Thyroid gland (tissue), 4 donors: Measurements from ENCODE around the gene ABHD2. TPM values are rescaled to one million over a fixed set of nuclear protein-coding genes. Genes with fewer than 3 reads are reported as not detected.

Experiments used
- DNase-seq, 2 donors: peaks; one replicate each; pipeline ENCODE4 v3.0.0-alpha.2; 2019
- H3K27ac ChIP-seq, 3 donors: fragments of 200-600 bp; sonication (generic); 1 replicate in 2 of 3; 2 replicates in 1 of 3; pipeline ENCODE4 v1.5.1; 2016 to 2019; ENCODE audit warnings: mild to moderate bottlenecking in 1 of 3, moderate library complexity in 1 of 3
- H3K27me3 ChIP-seq: fragments of 200-600 bp; sonication (generic); one replicate; pipeline ENCODE4 v1.5.1; 2019
- H3K36me3 ChIP-seq, 2 donors: fragments of 200-600 bp; sonication (generic); one replicate each; pipeline ENCODE4 v1.5.1; 2016 to 2019
- H3K4me1 ChIP-seq, 2 donors: fragments of 200-600 bp; sonication (generic); one replicate each; pipeline ENCODE4 v1.5.1; 2017 to 2019
- H3K4me3 ChIP-seq, 3 donors: fragments of 200-600 bp; sonication (generic); replicated peaks in 1 of 3; 1 replicate in 2 of 3; 2 replicates in 1 of 3; pipeline ENCODE4 v1.5.1; 2016; ENCODE audit warnings: mild to moderate bottlenecking in 1 of 3
- H3K9me3 ChIP-seq: fragments of 200-600 bp; sonication (generic); one replicate; pipeline ENCODE4 v1.5.1; 2017
- CTCF ChIP-seq, 6 experiments: fragments of 200-600 bp in 3 of 6; fragments of 450-650 bp in 3 of 6; sonication (generic) in 3 of 6; IDR thresholded peaks; one replicate each; pipeline ENCODE4 v1.5.1; 2016 to 2019; ENCODE audit warnings: antibody characterized with exemption in 6 of 6, mild to moderate bottlenecking in 2 of 6, inconsistent platforms in 1 of 6, moderate library complexity in 1 of 6
- POLR2A ChIP-seq, 2 donors: fragments of 450-650 bp; IDR thresholded peaks; one replicate each; pipeline ENCODE4 v1.6.1; 2017; ENCODE audit warnings: antibody characterized with exemption in 2 of 2, mild to moderate bottlenecking in 2 of 2, moderate library complexity in 1 of 2
- WGBS, 2 donors: methylation state at CpG; one replicate each; pipeline ENCODE4 v1.1.5; 2017; 5-methylcytosine and 5-hydroxymethylcytosine counted together
- intact Hi-C: fragments of 100-400 bp; cut with DNase I; formaldehyde crosslinking; loops from one replicate; pipeline ENCODE4 v1.15.1; 2023
- total RNA-seq, 4 donors: library from RNA; depleted of rRNA; stranded (reverse); fragments of >200 nt; gene quantifications; one replicate each; pipeline ENCODE4 v1.2.3, GENCODE V29; 2016

ABHD2 gene
- total RNA-seq, 4 donors from 2014 or later, result 52.0 to 74.4 (median 66.2) TPM

DNA sequence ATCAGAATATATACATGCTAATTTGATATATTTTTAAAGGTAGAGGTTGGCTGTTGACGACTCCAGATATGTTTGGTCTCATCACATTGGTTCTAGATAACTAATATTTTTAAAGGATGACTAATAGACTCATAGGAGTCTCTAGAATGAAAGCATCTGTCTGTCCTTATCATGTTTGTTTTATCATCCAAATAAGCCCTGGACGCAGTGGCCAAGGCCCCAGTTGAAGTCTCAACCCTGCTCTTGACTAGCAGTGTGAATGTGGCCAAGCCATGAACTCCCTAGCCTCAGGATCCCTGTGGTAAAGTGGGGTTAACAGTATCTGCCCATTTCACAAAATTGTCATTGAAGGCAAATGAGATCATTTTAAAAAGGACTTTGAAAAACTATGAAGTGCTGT, 53.6 kb downstream of the ABHD2 start:
- peak overlapping the region in 1 of 3 donors; percentile 44 for H3K27ac ChIP-seq
- no peak for DNase-seq
- no peaks in the 10 kb centered on the region for H3K36me3 ChIP-seq
- intact Hi-C loops, result no loop called here
- H3K4me1 ChIP-seq, result peaks cover 10 to 34% of the 10 kb centered on the region in 2 donors
- H3K4me3 ChIP-seq, result no peak overlapping the region
- no peak for TF ChIP-seq POLR2A (IDR thresholded peaks at IDR 0.05)
- no peak for TF ChIP-seq CTCF (IDR thresholded peaks at IDR 0.05)
- WGBS, 2 donors, result 60 to 84% methylated on average over 2 of the region's 2 CpGs
- H3K27me3 ChIP-seq, result no peaks in the 10 kb centered on the region
- no peaks in the 10 kb centered on the region for H3K9me3 ChIP-seq

GRCh38 chr15:89142423-89142822, 54.2 kb downstream of the ABHD2 start:
- peak overlapping the region in 1 of 3 donors; percentile 44 for H3K27ac ChIP-seq
- 79% methylated on average over 5 of the region's 5 CpGs for WGBS, 2 donors
- peaks cover 10 to 30% of the 10 kb centered on the region in 2 donors for H3K4me1 ChIP-seq

DNA sequence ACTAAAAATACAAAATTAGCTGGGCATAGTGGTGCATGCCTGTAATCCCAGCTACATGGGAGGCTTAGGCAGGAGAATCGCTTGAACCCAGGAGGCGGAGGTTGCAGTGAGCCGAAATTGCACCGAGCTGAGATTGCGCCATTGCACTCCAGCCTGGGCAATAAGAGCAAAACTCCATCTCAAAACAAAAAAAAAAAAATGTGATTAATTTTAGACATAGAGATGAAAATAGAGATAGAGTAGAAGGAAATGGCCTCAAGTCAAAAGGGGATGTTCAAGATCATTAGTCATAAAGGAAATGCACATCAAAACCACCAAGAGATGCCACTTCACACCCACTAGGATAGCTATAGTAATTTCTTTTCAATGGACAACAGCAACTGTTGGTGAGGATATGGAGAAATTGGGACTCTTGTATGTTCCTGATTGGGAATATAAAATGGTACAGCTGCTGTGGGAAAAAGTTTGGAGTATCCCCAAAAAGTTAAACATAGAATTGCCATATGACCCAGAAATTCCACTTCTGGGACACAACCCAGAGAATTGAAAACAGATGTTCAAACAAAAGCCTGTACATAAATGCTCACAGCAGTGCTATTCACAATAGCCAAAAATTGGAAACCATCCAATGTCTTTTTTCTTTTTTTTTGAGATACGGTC, 55.4 kb downstream of the ABHD2 start:
- 52 to 70% methylated on average over 6 of the region's 6 CpGs for WGBS, 2 donors
- Histone ChIP-seq H3K4me3 (no peak overlapping the region), H3K9me3 (no peaks in the 10 kb centered on the region), H3K27me3 (no peaks in the 10 kb centered on the region), H3K27ac (peak overlapping the region in 2 of 3 donors; percentile 14 to 56), H3K36me3 (no peaks in the 10 kb centered on the region), H3K4me1 (peaks cover 10 to 24% of the 10 kb centered on the region in 2 donors)
- DNase-seq, result no peak
- TF ChIP-seq POLR2A (IDR thresholded peaks at IDR 0.05), result no peak
- intact Hi-C loops, result no loop called here

More at GRCh38 chr15:89142423-89142822, 54.2 kb downstream of the ABHD2 start:
- Histone ChIP-seq H3K9me3 (no peaks in the 10 kb centered on the region), H3K27me3 (no peaks in the 10 kb centered on the region), H3K4me3 (no peak overlapping the region), H3K36me3 (no peaks in the 10 kb centered on the region)
- intact Hi-C loops, result no loop called here
- no peak for DNase-seq
- no peak for TF ChIP-seq POLR2A (IDR thresholded peaks at IDR 0.05)
- TF ChIP-seq CTCF (IDR thresholded peaks at IDR 0.05), result no peak

DNA sequence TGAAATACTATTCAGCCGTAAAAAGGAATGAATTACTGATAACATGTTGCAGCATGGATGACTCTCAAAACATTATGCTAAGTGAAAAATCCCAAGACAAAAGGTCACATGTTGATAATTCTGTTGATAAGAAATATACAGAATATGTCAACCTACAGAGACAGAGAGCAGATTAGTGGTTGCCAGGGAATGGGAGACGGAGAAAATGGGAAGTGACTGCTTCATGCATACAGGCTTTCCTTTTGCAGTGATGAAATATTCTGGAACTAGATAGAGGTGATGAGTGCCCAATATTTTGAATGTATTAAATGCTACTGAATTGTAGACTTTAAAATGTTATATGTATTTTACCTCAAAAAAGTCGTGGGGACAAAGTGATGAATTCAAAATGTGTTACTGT, 56.2 kb downstream of the ABHD2 start:
- no peak for TF ChIP-seq POLR2A (IDR thresholded peaks at IDR 0.05)
- no peak for TF ChIP-seq CTCF (IDR thresholded peaks at IDR 0.05)
- Histone ChIP-seq H3K4me3 (no peak overlapping the region), H3K36me3 (no peaks in the 10 kb centered on the region), H3K27me3 (no peaks in the 10 kb centered on the region), H3K9me3 (no peaks in the 10 kb centered on the region), H3K4me1 (peaks cover 6 to 20% of the 10 kb centered on the region in 2 donors), H3K27ac (no peak overlapping the region)
- intact Hi-C loops, result no loop called here
- DNase-seq, result no peak
- WGBS, 2 donors, result 95 to 96% methylated on average over 3 of the region's 3 CpGs

- no peak for TF ChIP-seq POLR2A (IDR thresholded peaks at IDR 0.05)
- no peak for TF ChIP-seq CTCF (IDR thresholded peaks at IDR 0.05)
- no peak overlapping the region for H3K4me3 ChIP-seq
- no peaks in the 10 kb centered on the region for H3K36me3 ChIP-seq
- no peak for DNase-seq
- peaks cover 3 to 19% of the 10 kb centered on the region in 2 donors for H3K4me1 ChIP-seq
- H3K27me3 ChIP-seq, result no peaks in the 10 kb centered on the region
- H3K9me3 ChIP-seq, result no peaks in the 10 kb centered on the region
- 87 to 95% methylated on average over 5 of the region's 5 CpGs for WGBS, 2 donors
- intact Hi-C loops, result no loop called here
- no peak overlapping the region for H3K27ac ChIP-seq
Measured at GRCh38 chr15:89146366-89146765, 58.1 kb downstream of the ABHD2 start.
